ENCODE measurements around the gene SLIT1.

The SLIT1 gene

DNA sequence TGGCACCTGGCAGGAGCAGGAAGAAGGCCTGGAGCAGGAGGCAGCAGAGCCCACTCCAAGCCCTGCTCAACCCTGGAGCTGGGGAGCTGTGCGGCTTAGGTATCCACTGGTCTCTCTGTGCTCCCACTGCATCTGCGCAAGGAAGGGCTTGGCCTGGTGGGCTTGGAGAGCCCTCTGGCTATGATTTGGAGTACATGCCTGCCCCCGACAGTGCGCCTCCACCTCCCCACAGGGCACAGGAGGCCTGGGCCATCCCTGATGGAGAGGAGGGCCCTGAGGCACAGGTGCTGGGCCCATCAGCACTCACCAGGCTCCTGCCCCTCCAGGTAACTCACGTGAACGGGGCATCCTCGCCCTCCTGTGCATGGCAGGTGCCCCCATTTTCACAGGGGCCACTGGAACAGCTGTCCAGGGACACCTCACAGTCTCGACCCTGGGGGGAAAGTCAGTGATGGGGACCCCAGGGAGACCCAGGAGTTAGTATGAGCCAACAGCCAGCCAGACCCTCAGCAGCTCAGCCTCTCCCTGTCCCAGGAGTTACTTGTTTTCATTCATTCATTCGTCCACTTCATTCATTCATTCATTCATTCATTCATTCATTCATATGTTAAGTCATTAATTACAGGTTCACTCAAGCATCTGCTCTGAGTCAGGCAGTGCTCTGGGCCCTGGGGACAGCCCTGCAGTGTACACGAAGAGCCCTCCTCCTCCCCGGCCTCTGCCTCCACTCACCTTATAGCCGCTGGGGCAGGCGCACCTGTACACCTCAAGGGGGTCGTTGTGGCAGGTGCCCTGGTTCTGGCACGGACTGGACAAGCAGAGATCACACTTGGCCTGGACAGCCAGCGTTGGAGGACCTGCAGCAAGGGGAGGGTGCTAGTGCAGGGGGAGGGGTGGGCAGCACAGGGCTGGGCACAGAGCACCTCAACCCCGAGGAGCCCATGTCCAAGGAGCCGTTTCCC lies 167.2 kb downstream of the SLIT1 start:
- DNase-seq: no peak

DNA sequence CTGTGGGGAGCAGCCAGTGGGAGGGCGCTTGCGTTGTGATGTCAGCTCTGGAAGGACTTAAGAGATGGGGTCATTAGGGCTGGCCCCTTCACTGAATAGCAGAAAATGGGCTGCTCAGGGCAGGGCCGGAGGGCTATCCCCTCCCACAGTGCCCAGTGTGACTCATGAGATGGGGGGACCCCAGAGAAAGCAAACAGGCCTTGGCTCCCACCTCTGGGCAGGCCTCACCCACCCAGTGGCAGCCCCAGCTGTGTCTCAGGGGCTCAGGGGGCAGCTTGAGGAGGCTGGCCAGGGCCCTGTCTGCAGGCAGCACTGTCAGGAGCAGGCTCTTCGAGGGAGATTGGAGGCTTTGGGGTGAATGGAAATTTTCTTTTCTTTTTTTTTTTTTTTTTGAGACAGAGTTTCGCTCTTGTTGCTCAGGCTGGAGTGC lies 168.3 kb downstream of the SLIT1 start:
- DNase-seq: no peak

DNA sequence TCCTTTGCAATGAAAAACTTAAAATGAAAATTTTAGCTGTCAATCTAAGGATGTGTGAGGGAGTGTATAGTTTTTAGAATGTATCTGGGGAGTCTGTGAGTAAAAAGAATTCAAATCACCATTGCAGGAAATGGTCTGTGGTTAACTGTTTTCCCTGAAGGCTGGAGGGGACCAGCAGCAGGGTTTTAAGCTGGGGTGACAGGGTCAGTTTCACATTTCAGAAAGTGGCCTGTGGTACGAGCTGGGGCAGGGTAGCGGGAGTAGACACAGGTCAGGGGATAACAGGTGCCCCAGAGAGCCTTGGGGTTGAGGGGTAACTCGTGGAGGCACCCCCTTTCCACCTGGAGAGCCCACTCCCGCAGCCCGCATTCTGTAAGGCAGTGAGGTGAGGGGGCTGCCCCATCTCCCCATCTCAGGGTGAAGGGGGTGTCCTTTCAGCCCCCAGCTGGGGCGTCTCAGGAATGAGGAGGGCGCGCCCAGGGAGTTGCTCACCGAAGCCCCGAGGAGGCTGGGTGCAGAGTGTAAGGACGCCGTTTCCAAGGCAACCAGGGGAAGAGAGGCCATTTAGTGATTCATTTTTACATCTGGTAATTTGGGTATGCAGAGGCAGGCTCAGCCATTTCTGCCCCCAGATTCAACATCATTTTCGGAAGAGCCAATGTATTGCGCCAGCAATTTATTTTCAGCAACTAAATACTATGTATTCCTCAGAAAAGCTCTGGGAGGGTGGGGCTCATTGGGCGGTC lies 168.9 kb downstream of the SLIT1 start:
- DNase-seq: no peak

DNA sequence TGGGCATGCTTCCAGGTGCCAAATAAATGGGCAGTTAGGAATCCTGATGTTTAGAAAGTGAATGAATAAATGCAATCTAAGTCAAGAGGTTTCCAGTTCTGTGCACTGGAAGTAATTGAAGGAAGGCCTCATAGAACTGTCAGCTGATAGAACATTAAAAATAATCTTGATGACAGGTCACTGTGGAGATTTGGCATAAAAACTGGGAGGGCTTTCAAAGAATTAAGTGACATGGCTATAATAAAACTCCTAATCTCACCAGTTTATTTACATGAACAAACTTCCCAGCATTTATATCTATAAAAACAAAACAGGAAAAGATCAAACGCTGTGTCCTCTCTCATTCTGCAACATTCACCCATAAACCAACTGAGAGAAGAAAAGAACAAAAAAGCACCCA lies 170.5 kb downstream of the SLIT1 start:
- no peak for DNase-seq

DNA sequence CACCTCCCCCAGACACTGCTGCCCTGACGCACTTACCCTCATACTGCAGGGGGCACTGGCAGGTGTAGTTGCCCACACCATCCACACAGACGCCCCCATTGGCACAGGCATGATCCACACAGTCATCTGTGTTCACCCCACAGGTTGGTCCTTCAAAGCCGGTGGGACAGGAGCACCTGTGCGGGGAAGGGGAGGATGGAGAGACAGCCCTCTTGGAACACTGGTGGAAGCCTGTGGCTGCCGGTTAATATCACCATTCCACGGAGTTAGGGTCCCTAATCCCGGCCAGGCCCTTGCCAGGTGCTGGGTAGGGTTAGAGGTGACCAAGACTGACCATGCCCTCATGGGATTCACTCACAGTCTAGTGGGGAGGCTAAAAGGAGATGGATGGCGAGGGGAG lies 171.8 kb downstream of the SLIT1 start:
- no peak for DNase-seq

DNA sequence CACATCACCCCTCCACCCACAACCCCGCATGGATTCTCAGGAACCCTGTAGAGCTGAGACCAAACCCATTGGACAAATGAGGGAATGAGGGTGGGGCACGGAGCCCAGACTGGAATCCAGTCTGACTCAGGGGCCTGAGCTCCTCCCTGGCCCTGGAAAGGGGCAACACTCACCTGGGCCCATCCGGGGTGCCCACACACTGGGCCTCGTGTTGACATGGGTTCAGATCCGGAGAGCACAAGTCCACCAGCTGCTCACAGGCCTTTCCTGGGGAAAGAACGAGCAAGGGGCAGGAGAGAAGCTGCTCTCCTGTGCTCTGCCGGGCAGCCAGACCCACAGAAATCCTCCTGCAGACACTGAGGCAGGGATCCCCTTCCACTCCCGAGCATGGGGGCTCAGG lies 172.2 kb downstream of the SLIT1 start:
- DNase-seq: no peak

DNA sequence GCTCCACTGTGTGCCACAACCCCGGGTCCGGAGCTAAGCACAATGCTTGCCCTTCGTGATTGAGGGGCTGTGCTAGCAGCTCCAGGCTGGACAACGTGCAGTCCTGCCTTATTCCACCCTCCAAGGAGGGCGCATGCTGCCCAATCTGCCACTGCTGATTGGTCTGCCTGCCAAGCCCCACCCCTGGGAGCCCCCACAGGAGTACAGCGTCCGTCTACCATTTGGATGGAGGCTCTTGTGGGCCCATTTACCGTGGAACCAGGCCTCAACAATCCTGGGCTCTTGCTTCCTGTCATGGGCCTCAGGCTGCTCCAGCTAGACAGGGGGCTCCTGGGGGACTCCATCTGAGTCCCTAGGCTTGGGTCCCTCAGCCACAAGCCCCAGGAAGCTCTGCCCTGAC lies 173.3 kb downstream of the SLIT1 start:
- DNase-seq: no peak

DNA sequence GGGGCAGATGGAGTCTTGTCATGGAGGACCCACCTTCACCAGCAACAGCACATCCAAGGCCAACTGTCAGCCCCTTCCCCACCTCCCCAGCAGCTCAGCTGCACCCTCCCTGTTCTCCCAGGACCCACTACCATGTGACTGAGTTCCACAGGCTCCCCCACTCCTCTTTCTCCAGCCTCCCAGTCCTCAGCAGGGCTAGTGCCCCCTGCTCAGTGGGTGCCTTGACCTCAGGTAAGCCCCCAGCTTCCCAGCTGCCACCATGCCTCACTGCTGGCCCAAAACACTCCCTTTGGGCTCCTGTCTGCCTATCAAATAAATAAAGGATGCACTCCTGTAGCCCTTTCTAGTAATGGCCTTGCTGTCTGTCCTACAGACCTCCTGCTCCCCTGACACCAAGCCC lies 174.4 kb downstream of the SLIT1 start:
- DNase-seq: no peak

DNA sequence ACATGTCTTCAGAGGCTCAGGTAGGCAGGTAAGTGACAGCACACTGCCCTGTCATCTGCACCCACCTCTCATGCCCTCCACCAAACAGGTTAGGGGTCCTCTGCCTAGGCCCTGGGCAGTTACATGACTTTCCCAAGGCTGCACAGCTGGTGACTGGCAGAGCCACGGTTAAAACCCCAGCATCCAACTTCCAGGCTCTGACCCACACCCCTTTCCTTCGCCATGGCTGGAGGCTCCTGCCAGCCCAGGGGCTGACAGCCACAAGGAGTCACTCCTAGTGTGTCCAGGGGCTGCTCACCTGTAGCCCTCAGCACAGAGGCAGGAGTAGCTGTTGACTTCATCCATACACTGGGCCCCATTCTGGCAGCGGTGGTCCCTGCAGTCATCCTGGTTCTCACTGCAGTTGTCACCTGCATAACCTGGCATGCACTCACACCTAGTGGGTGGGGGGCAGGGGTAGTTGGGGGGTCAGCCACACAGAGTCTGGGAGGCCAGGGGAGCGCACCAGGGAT lies 175.0 kb downstream of the SLIT1 start:
- no peak for DNase-seq

DNA sequence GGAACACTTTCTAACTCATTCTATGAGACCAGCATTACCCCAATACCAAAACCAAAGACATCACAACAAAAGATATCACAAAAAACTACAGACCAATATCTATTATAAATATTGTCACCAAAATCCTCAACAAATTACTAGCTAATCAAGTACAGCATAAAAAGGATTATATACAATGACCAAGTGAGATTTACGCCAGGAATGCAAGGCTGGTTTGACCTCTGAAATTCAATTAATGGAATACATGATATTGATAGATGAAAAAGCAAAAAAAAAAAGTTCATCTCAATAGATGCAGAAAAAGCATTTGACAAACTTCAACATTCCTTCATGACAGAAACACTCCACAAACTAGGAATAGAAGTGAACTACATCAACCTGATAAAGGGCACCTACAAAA lies 178.3 kb downstream of the SLIT1 start:
- no peak for DNase-seq

DNA sequence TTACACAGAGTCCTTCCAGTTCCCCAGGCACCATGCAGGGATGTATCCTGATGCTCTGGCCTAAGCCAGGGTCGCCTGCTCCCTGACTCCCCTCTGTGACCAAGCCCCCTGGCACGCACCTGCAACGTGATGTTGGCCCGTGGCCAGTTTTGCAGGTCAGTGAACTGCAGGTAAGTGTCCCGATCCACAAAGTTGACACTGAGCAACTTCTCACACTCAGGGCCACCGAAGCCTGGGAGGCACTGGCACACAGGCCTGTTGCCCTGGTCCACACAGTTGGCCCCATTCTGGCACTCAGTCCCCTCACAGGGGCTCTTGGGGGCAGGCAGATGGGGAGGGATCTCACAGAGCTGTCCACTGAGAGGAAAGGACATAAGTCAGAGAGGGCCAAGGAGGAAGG lies 179.4 kb downstream of the SLIT1 start:
- DNase-seq: no peak

DNA sequence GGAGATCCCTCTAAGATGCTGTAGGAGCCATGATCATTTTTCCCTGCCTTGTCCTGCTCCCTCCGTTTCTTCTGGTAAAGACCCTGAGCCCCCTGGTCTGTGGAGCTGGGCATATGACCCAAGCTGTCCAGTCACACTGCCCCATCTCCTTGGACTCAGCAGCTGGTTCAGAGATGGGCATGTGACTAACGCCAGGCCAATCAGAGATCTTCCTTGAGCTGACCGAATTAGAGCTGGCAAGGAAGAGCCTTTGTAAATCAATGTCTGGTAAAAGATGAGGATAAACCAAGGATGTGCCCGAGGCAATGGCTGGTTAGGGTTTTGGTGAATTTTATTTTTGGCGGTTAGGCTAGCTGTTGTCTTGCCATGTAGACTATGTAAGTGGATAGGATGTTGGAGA lies 180.4 kb downstream of the SLIT1 start:
- DNase-seq: no peak

DNA sequence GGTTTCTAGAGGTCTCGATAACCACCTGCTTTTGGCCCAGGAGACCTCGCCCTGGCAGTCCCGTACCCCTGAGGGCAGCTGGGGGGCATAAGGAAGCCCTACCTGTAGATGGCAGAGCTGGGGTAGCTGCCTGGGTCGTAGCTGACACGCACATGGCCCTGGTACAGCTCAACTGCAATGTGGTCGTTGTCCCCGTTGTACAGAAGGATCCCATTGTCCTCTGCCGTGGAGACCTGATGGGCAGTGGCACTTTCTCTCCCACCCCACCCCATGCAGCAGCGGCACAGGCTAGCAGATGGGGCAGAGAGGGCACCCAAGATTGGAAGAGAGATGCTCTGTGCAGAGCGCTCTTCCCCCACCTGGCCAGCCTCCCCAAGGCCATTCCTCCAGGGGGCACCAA lies 181.2 kb downstream of the SLIT1 start:
- no peak for DNase-seq

DNA sequence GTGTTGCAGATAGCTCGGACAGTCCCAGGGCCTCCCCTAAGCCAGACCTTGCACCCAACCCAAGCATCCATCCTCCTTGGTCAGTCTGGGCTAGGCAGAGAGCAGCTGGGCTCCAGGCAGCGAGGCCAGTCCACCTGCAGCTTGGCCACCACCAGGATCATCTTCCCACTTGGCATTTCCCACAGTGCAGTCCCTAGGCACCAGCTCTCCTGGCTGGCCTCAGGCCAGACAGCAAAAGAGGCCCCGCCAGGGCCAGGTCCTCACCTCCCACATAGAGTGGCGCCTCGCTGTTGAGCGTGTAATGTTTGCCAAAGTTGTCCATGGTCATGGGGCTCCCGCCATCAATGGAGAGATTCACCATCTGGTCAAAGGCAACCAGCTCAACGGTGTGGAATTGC lies 182.0 kb downstream of the SLIT1 start:
- no peak for DNase-seq

DNA sequence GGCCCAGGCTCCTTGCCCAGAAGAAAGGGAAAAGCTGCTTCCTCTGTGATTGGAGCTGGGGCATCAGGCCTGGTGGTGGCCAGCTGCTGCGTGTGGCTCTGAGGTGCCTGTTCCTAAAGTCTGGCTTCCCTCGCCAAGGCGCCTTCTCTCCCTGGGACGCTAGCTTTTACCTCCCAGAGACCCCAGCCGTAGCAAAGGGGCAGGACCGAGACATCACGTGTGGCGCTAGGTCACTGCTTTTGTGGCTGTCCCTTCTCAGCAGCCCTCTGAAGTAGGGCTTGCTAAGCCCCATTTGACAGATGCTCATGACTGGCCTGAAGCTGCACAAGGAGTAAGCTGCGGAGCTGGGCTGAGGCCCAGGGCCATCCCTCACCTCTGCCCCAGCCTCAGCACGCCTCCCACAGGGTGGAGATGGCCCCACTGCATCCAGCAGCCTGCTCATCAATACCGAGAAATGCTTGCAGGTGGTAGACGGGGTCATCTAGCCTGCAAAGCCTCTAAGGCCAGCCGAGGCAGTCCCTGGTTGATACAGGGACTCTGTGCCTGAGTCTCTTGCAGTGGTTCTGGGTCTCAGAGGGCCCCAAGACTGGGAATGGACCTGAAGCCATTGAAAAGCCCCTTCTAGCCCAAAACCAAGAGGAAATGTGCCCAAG lies 182.5 kb downstream of the SLIT1 start:
- DNase-seq: no peak

DNA sequence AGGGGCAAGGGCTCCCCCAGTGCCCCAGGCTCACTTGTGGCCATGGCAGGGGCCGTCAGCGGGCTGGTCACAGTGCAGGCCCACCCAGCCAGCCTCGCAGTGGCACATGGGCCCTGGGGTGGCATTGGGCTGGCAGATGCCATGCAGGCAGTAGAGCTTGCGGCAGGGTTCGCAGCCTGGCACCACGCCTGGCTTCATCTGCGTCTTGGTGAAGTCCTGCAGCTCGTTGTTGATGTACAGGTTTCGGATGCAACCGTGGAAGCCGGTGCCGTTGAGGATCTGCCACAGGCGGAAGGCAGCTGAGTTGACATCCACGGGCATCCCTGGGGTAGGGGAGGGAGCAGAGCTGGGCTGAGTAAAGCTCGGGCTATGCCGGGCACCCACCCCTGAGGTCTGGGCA lies 183.1 kb downstream of the SLIT1 start:
- DNase-seq: no peak

DNA sequence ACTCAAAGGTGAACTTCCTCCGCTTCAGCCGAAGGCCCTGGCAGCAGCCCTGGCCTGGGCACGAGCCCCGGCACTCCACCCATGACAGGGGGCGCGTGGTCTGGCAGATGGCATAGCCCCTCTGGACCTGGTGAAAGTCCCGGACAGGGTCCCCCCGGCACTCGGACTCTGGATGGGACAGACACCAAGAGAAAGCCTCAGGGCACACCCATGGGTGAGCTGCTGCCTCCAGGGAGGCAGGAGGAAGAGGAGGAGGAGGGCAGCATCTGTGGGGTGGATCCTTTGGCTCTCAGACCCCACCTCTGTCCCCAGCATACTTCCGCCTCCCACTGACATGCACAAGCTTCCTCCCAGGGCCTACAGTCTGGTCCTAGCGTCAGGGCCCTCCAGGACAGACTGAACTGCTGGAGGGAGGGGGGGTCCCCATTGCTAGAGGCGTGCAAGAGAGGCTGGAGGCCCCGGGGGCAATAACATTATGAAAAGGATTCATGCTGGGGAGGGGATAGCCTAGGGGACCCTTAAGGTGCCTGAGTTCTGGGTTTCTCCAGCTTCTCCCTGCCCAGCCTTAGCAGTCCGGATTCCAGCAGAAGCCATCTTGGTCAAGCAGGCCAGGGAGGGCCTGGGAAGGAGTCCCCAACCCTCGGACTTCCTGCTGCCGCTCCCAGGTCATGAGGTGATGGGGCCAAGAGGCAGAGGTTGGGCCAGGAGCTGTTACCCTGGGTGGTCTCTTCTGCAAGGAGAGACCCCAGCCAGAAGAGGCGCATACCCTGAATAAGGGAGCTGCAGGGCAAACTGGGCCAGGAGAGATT lies 184.4 kb downstream of the SLIT1 start:
- no peak for DNase-seq

DNA sequence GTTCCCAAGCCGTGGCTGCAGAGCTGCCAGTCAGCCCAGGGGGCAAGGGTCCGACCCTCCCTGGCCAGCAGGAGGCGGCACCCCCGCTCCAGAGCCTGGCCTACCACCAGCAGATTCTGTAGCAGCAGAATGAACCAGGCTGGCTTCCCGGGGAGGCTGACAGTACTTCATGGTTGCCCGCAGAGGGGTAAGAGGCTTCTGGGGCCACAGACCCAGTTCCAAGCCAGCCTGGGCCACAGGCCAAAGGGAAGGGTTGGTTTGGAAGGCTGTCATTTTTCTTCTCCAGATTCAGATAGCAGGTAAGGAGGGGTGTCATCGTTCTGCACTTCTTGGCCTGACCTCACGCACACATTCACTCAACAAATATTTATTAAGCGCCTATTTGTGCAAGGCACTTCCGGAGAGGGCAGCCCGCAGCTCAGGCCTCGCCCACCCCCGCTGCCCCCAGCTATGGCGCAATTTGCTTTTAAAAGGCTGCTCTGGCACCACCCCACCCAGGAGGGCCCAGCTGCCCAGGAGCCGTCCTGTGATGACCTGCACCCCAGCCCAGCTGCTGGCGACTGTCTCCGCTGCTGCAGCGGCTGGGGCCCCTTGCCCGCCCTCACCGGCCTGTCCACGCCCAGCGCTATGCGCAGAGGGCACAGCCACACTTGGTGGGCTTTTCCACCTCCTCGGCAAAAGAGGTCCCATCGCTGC lies 185.1 kb downstream of the SLIT1 start:
- no peak for DNase-seq

DNA sequence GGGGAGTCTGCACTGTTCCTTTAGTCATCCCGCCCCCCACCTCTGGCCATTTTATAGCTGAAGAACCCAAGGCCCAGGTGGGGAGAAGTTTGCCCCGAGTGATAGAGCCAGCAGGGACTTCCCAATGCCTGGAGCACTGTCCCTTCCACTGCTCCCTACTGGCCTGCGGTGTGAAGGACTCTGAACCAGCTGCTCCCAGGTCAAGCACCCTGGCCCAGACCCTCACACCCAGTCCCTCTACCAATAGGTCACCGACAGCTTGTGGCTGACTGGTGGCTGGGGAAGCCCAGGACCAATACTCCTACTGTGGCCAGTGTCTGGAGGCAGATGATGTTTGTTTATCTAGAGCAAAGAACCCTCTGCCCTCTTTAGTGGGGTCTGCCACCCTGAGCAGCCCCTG lies 185.8 kb downstream of the SLIT1 start:
- DNase-seq: no peak

DNA sequence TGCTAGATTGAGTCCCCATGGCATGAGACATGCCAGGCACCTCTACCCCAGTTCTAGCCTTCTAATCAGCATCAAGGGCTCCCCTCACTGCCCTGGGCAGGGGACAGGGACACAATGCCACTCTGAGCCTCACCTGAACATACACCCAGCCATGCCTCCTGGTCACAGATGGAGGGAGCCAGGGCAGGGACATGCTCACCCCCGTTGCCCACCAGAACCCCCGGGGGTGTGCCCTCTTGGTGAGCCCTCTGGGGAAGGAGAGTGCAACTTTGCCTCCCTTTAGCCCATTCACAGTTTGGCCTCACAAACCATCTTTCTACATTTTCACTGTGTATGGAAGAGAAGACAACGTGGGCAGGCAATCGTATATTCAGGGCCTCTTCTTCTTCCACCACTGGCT lies 186.4 kb downstream of the SLIT1 start:
- DNase-seq: no peak

DNA sequence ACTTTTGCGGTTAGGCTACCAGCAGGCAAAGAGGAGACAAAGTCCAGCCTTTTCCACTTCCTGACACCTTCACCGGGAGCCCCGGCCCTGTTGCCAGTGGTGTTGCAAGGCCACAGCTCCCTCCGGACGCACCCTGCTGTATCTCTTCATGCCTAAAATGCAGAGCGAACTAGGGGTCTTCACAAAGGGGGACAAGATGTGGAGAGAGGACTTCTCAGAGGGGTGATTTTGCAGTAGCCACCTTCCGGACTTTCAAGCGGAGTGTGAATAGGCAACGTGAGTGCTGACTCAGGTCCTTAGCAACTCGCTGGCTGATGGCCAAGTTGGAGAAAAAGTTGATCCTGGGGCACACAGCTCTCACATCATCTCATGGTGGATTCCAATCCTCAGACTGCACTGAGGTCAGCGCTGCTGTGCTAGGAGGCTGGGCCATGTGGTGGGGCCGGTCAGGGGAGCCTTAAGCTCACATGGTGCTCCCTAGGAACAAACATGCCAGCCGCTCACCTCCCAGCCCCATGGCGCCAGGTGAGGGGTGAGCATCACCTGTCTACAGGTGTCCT lies 187.3 kb downstream of the SLIT1 start:
- DNase-seq: no peak

All from NCI-H524 (cell line).